NCI-H446 treated with DMSO at 0.1 percent for 48 hours (cell line): Measurements from ENCODE around the gene KCNJ5.

Experiments used
- DNase-seq: peaks from one replicate; lab custom pipeline; 2025; lab: John Stamatoyannopoulos, UW

The KCNJ5 gene

DNA sequence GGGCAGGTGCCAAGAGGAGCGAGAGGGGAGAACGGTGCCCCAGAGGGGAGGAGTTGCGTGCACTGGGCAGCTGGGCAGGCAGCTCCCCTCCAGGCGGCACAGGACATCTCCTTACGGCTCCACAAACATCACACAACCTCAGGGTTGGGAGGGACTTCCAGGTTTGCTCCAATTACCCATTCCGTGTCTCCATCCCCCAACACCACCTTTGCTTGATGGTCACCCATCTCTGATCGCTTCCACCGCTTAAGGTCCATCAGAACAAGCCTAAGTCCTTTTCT is 66.0 kb downstream of the KCNJ5 start:
- DNase-seq = no peak

DNA sequence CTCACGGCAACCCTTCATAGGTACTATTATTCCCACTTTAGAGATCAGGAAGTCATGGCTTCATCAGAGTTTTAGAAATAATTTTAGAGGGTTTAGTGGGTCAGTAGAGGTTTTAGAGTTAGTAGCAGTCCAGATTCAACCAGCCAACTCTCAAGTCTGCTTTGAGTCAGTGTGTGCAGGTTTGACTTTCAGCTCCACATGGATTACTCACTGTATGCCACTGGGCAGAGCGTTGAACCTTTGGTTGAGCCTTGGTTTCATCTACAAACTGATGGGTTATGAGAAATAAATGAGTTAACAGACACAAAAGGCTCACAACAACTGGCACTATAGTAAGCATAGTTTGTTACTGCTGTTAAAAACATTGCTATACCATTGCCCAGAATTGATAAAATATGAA is 70.5 kb downstream of the KCNJ5 start:
- no peak for DNase-seq

DNA sequence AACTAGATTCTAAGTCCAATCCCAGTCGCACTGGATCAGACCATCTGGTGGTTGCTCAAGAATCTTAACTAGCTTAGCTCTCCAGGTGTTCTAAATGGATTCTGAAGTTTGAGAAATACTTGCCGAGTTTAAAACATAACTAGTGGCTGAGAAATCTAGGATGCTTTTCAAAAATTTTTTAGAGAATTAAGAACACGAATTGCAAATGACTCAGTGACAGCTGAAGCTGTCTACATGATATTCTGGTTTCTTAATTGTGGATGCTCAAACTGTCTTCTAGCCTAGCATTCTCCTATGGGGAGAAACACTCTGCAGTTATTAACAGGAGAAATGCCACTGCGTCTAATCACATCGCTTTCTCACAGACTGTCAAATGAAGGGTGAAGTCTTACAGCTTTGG is 71.7 kb downstream of the KCNJ5 start:
- no peak for DNase-seq

DNA sequence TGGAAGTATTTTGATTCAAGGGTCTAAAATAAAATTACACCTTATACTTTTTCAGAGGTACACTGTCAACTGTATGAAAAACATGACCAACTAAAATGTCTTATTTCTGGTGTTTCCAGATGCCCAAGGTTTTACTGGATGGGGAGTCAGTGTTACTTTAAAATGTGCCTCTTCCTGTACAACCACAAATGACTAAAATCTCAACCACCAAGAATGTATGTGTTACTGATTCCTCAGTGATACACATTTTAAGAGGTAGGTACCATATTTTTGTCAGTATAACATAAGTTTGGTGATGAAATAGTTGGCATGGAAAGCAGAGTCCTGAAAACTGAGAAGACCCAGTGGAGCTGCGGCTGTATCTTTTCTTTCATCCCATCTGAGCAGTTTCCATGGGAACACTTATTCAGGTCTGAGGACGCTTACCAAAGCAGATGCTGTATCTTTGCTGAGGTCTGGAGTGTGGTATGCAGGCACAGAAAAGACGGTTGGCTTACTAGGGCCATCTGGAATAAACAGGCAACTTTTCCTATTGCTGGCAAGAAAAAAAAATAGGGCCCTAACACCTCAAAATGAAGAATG is 72.7 kb downstream of the KCNJ5 start:
- no peak for DNase-seq

DNA sequence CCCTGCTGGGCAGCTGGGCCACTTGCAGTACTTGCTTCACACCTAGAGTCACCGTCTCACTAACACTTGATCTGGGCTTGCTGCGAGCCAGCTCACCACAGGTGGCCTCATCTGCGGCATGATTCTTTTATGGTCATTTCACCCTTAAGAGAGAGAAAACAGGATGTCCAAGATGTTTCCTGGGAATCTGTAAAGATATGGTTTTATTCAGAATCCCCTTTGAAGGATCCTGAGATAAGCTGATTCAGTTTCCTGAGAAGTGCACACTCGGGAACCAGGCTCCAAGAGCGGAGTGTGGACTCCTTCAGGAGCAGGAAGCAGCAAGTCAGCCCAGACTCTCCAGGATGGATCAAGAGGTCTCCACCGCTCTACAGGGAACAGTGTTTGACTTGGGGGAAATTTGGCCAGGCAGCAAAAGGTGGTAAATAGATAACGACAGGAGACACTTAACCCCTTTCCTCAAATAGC is 73.3 kb downstream of the KCNJ5 start:
- DNase-seq = no peak

DNA sequence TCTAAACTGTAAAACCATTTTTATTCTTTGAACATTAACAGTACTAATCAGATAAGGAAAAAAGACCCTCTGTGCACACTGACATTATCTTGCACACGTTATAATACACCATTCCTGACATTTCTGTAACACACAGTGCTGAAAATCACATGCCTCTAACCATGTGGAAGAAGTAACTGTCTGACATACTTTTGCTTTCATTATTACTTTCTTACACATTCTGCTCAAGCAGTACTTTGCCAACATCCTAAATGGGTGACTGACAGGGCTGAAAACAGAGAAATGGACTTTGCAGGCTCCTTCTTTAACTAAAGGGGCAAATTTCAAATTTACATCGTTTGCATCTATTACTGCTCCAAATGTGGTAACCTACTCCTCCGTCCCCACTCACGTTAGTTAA is 74.3 kb downstream of the KCNJ5 start:
- no peak for DNase-seq

DNA sequence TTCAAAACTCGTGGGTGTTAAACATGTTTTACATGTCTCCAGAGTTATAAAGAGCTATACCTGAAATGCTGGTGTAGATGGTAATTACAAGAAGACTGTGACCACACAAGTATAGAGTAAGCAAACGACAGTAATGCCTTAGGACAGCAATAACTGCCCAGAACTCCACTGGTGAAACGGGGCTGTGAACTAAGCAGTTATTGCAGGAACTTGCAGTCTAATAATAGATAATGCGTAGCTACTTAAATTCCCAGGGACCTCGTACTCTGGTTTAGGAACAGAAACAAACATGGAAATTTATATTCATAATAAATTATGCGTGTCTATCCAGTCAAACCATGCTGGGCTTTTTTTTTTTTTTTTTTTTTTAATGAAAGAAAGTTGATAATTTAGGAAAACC is 76.4 kb downstream of the KCNJ5 start:
- DNase-seq = no peak

DNA sequence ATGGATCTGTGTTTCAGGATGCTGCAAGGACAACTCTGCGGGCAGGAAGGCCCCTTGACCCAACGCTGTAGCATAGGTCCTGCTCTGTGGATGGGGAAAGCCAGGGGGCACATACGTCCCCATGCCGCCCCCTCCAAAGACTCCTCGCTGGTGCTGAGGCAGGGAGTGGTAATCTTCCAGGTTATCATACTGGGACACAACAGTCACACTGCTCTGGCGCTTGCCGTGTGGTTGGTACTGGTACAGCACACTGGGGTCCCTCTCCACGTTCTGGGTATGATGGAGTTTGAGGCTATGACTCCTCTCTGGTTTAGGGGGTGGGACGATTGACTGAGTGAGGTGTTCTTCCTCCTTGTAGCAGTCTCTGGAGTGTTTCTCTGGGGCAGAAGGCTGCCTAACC is 77.8 kb downstream of the KCNJ5 start:
- DNase-seq = no peak
